BLaER1 treated with 17β-estradiol and CSF1 and Interleukin-3, amounts not matched to agents 10 nM and 100 nM (cell line): ENCODE measurements around the gene UPK3B.
"Not testable (repeated sequence)": the region's sequence is repeated elsewhere in the genome, so short reads cannot be mapped to it uniquely, and the experiment has no call there.

ENCODE experiments used
- H3K27ac ChIP-seq, 11 experiments: shearing (Covaris generic); formaldehyde crosslinking; 2 replicates each; pipeline ENCODE4 v1.8.1; 2022
- H3K27me3 ChIP-seq, 11 experiments: shearing (Covaris generic); formaldehyde crosslinking; 2 replicates each; pipeline ENCODE4 v1.8.1; 2022
- H3K36me3 ChIP-seq, 11 experiments: shearing (Covaris generic); formaldehyde crosslinking; 2 replicates each; pipeline ENCODE4 v1.8.1; 2022
- H3K4me1 ChIP-seq, 10 experiments: shearing (Covaris generic); formaldehyde crosslinking; 2 replicates each; pipeline ENCODE4 v1.8.1; 2022
- H3K4me2 ChIP-seq, 11 experiments: shearing (Covaris generic); formaldehyde crosslinking; 2 replicates each; pipeline ENCODE4 v1.8.1; 2022
- H3K4me3 ChIP-seq, 10 experiments: shearing (Covaris generic); formaldehyde crosslinking; 2 replicates each; pipeline ENCODE4 v1.8.1; 2022
- H3K9ac ChIP-seq, 11 experiments: shearing (Covaris generic); formaldehyde crosslinking; 2 replicates each; pipeline ENCODE4 v1.8.1; 2022
- H3K9me3 ChIP-seq, 11 experiments: shearing (Covaris generic); formaldehyde crosslinking; replicated peaks in 1 of 11; 2 replicates each; pipeline ENCODE4 v1.8.1; 2022
- H4K20me1 ChIP-seq, 11 experiments: shearing (Covaris generic); formaldehyde crosslinking; 2 replicates each; pipeline ENCODE4 v1.8.1; 2022

The UPK3B gene

GRCh38 chr7:76476742-76477474, 33.4 kb upstream of the UPK3B start:
- not testable (repeated sequence) for H3K27ac ChIP-seq, H3K4me1 ChIP-seq, H3K4me3 ChIP-seq, H3K9ac ChIP-seq, H3K9me3 ChIP-seq, H3K27me3 ChIP-seq, H3K4me2 ChIP-seq
- Histone ChIP-seq H4K20me1 (peaks cover 0 to 34% (median 0%) of the 10 kb centered on the region in 11 experiments; a peak in 5 of 22 replicates), H3K36me3 (peaks cover 0 to 28% (median 2%) of the 10 kb centered on the region in 11 experiments; a peak in 5 of 22 replicates)

- not testable (repeated sequence) for H3K9ac ChIP-seq, H3K4me1 ChIP-seq, H3K9me3 ChIP-seq, H3K4me3 ChIP-seq, H3K27ac ChIP-seq, H3K27me3 ChIP-seq
- peaks cover 10 to 41% (median 12%) of the 10 kb centered on the region in 11 experiments; a peak in 20 of 22 replicates for H3K36me3 ChIP-seq
- H4K20me1 ChIP-seq = peaks cover 0 to 35% (median 0%) of the 10 kb centered on the region in 11 experiments; a peak in 5 of 22 replicates
- H3K4me2 ChIP-seq = peak overlapping the region in 2 of 11 experiments; percentile 16 to 24; a peak in 3 of 22 replicates
Measured at GRCh38 chr7:76479628-76480027, 30.7 kb upstream of the UPK3B start.

GRCh38 chr7:76480403-76481253, 29.7 kb upstream of the UPK3B start:
- H3K9me3 ChIP-seq, H3K9ac ChIP-seq, H3K27ac ChIP-seq, H3K4me1 ChIP-seq, H3K4me2 ChIP-seq, H3K4me3 ChIP-seq, H3K27me3 ChIP-seq: not testable (repeated sequence)
- peaks cover 0 to 35% (median 0%) of the 10 kb centered on the region in 11 experiments; a peak in 5 of 22 replicates for H4K20me1 ChIP-seq
- peaks cover 10 to 35% (median 12%) of the 10 kb centered on the region in 11 experiments; a peak in 20 of 22 replicates for H3K36me3 ChIP-seq

- H3K4me2 ChIP-seq, H3K27me3 ChIP-seq, H3K9me3 ChIP-seq, H3K27ac ChIP-seq, H3K9ac ChIP-seq, H3K4me3 ChIP-seq: not testable (repeated sequence)
- Histone ChIP-seq H3K4me1 (peaks cover 0 to 13% (median 5%) of the 10 kb centered on the region in 10 experiments; a peak in 9 of 20 replicates), H4K20me1 (peaks cover 0 to 31% (median 0%) of the 10 kb centered on the region in 11 experiments; a peak in 5 of 22 replicates), H3K36me3 (peaks cover 10 to 35% (median 12%) of the 10 kb centered on the region in 11 experiments; a peak in 20 of 22 replicates)
Measured at GRCh38 chr7:76482660-76483059, 27.7 kb upstream of the UPK3B start.

GRCh38 chr7:76483081-76483480, 27.3 kb upstream of the UPK3B start:
- not testable (repeated sequence) for H3K4me2 ChIP-seq, H3K9ac ChIP-seq, H3K9me3 ChIP-seq, H3K4me3 ChIP-seq, H3K27ac ChIP-seq, H3K27me3 ChIP-seq
- peaks cover 0 to 13% (median 6%) of the 10 kb centered on the region in 10 experiments; a peak in 9 of 20 replicates for H3K4me1 ChIP-seq
- peaks cover 10 to 35% (median 12%) of the 10 kb centered on the region in 11 experiments; a peak in 20 of 22 replicates for H3K36me3 ChIP-seq
- peaks cover 0 to 31% (median 0%) of the 10 kb centered on the region in 11 experiments; a peak in 5 of 22 replicates for H4K20me1 ChIP-seq

- H3K4me2 ChIP-seq, H3K4me3 ChIP-seq, H3K9me3 ChIP-seq, H3K27ac ChIP-seq, H3K27me3 ChIP-seq, H3K9ac ChIP-seq: not testable (repeated sequence)
- Histone ChIP-seq H4K20me1 (peaks cover 0 to 21% (median 0%) of the 10 kb centered on the region in 11 experiments; a peak in 5 of 22 replicates), H3K36me3 (peaks cover 10 to 35% (median 12%) of the 10 kb centered on the region in 11 experiments; a peak in 20 of 22 replicates), H3K4me1 (peaks cover 0 to 13% (median 4%) of the 10 kb centered on the region in 10 experiments; a peak in 9 of 20 replicates)
Measured at GRCh38 chr7:76484456-76484855, 25.9 kb upstream of the UPK3B start.

GRCh38 chr7:76485822-76486610, 24.3 kb upstream of the UPK3B start:
- H3K4me2 ChIP-seq = peak overlapping the region in 6 of 11 experiments; percentile 42 to 58 (median 52); a peak in 5 of 22 replicates
- H3K9me3 ChIP-seq = not testable (repeated sequence)

GRCh38 chr7:76486618-76487017, 23.7 kb upstream of the UPK3B start:
- not testable (repeated sequence) for H3K9me3 ChIP-seq, H3K27me3 ChIP-seq, H3K4me2 ChIP-seq, H4K20me1 ChIP-seq, H3K4me3 ChIP-seq, H3K27ac ChIP-seq, H3K9ac ChIP-seq
- peaks cover 10 to 22% (median 12%) of the 10 kb centered on the region in 11 experiments; a peak in 20 of 22 replicates for H3K36me3 ChIP-seq
- peaks cover 0 to 11% (median 2%) of the 10 kb centered on the region in 10 experiments; a peak in 6 of 20 replicates for H3K4me1 ChIP-seq

More at GRCh38 chr7:76485822-76486610, 24.3 kb upstream of the UPK3B start:
- peaks cover 0 to 11% (median 2%) of the 10 kb centered on the region in 10 experiments; a peak in 4 of 20 replicates for H3K4me1 ChIP-seq
- not testable (repeated sequence) for H3K27me3 ChIP-seq, H4K20me1 ChIP-seq, H3K4me3 ChIP-seq, H3K9ac ChIP-seq
- peak overlapping the region in 4 of 11 experiments; percentile 40 to 59 (median 44); a peak in 4 of 22 replicates for H3K27ac ChIP-seq
- peaks cover 10 to 24% (median 12%) of the 10 kb centered on the region in 11 experiments; a peak in 20 of 22 replicates for H3K36me3 ChIP-seq

GRCh38 chr7:76487969-76488368, 22.4 kb upstream of the UPK3B start:
- not testable (repeated sequence) for H3K36me3 ChIP-seq, H3K9me3 ChIP-seq, H4K20me1 ChIP-seq, H3K27me3 ChIP-seq, H3K4me3 ChIP-seq, H3K9ac ChIP-seq, H3K27ac ChIP-seq
- Histone ChIP-seq H3K4me2 (0 out of 22 replicates have a peak overlapping the region, but pooled peaks of 1 of the 11 experiments have one; percentile 32), H3K4me1 (peaks cover 0 to 17% (median 8%) of the 10 kb centered on the region in 10 experiments; a peak in 9 of 20 replicates)

GRCh38 chr7:76492139-76492538, 18.2 kb upstream of the UPK3B start:
- not testable (repeated sequence) for H3K9ac ChIP-seq, H3K27me3 ChIP-seq, H3K27ac ChIP-seq, H3K36me3 ChIP-seq, H4K20me1 ChIP-seq, H3K9me3 ChIP-seq, H3K4me3 ChIP-seq
- Histone ChIP-seq H3K4me1 (peaks cover 0 to 15% (median 5%) of the 10 kb centered on the region in 10 experiments; a peak in 9 of 20 replicates), H3K4me2 (peak overlapping the region in 6 of 11 experiments; percentile 28 to 53 (median 42); a peak in 9 of 22 replicates)

GRCh38 chr7:76495717-76496116, 14.6 kb upstream of the UPK3B start:
- H3K4me2 ChIP-seq, H4K20me1 ChIP-seq, H3K27ac ChIP-seq, H3K4me3 ChIP-seq, H3K36me3 ChIP-seq, H3K9ac ChIP-seq, H3K4me1 ChIP-seq, H3K9me3 ChIP-seq, H3K27me3 ChIP-seq: not testable (repeated sequence)

GRCh38 chr7:76497918-76498582, 12.3 kb upstream of the UPK3B start:
- not testable (repeated sequence) for H3K4me2 ChIP-seq, H3K27me3 ChIP-seq, H3K9me3 ChIP-seq, H3K9ac ChIP-seq, H4K20me1 ChIP-seq, H3K4me1 ChIP-seq, H3K27ac ChIP-seq, H3K4me3 ChIP-seq
- H3K36me3 ChIP-seq = peaks cover 0 to 24% (median 6%) of the 10 kb centered on the region in 11 experiments; a peak in 10 of 22 replicates
